SKM-1 treated with dmso at 0.1 percent for 144 hours (cell line): ENCODE measurements around the gene ANKRD39.
A peak's percentile ranks its signal among the peaks of the same experiment; 100 is the strongest.
"Not testable (repeated sequence)": the region's sequence is repeated elsewhere in the genome, so short reads cannot be mapped to it uniquely, and the experiment has no call there.

Experiments
- DNase-seq: peaks from one replicate; lab custom pipeline; 2025; ENCODE audit not compliant: unreplicated experiment; lab: John Stamatoyannopoulos, UW

ANKRD39 gene

DNA sequence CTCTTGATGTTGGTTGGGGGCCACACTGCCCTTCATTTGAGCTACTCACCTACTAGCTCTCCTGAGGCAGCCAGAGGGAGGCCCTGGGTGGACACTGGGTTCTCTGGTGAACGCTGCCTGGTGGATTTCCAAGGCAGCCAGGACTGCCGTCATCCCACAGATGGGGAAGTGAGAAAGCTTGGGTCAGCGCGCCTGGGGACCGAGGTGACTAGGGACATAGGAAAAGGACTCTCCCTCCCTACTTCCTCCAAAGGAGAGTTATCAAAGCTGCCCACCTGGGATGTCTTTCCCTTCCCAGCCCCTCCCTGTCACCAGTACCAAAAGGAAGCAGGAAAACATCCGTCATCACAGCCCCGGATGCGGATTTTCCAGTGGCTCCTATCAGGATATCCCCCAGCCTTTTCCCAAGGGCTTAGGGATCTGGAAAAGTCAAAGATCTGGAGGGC lies 15.9 kb upstream of the ANKRD39 start:
- no peak for DNase-seq

DNA sequence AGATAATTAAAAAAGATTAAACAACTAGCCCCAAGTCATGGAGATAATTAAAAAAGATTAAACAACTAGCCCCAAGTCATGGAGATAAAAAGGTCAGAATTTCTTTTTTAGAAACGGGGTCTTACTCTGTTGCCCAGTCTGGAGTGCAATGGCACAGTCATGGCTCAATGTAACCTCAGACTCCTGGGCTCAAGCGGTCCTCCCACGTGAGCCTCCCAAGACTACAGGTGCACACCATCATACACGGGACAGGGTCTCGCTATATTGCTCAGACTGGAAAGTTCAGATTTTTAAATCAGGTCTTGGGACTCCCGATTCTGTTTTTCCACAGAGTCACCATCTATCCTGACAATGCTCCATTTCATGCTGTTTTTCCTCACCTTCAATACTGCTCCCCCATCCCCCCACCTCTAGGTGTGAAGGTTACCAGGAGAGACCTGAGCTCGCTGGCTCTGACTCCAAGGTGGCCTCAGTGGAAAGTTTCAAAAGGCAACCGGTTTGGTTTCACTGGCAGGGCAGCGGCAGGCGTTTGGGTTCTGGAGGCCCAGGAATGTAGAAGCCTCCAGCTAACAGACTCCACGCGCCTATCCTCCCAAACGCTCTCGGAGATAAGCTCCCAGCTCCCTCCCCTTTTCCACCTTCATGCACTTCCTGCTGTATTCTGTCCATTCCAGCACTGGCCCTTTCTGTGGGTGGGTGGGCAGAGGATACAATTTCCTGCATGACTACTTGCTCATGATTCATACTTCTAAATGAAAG lies 15.0 kb upstream of the ANKRD39 start:
- DNase-seq, result no peak

DNA sequence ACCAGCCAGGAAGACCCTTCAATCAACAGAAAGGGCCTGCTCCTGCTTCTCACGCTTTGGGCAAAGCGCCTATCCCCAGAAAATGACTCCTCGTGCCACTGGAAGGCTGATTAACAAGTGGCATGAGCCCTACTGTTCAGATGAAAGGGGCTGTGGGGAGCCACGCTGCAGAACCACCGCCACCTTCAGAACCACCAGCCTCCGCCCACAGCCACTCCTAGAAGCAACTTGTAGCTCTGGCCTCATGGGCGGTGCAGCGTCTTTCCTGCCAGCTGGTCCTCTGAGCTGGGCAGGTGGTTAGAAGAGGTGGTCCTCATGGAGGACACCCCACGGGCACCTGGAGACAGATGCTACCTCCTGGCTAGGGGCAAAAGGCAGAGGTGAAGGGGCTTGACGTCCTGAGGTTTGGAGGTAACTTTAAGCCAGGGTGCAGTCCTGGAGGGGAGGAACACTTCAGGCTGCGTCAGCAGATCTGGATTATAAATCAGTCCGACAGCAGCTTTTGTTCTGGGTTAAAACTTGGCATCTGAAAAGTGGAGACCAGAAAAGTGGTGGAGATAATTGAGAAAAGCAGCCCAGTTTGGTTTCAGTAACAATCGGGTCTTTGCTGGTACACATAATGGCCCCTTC lies 12.9 kb upstream of the ANKRD39 start:
- no peak for DNase-seq

- no peak for DNase-seq
Observed at GRCh38 chr2:96869822-96870625, 12.2 kb upstream of the ANKRD39 start, which contains the start of gene SEMA4C. Gene SEMA4C (minus strand): TSS chr2:96870080. CDS start chr2:96867886, 2,194 bp downstream.

GRCh38 chr2:96869281-96869821 lies 11.5 kb upstream of the ANKRD39 start:
- no peak for DNase-seq

DNA sequence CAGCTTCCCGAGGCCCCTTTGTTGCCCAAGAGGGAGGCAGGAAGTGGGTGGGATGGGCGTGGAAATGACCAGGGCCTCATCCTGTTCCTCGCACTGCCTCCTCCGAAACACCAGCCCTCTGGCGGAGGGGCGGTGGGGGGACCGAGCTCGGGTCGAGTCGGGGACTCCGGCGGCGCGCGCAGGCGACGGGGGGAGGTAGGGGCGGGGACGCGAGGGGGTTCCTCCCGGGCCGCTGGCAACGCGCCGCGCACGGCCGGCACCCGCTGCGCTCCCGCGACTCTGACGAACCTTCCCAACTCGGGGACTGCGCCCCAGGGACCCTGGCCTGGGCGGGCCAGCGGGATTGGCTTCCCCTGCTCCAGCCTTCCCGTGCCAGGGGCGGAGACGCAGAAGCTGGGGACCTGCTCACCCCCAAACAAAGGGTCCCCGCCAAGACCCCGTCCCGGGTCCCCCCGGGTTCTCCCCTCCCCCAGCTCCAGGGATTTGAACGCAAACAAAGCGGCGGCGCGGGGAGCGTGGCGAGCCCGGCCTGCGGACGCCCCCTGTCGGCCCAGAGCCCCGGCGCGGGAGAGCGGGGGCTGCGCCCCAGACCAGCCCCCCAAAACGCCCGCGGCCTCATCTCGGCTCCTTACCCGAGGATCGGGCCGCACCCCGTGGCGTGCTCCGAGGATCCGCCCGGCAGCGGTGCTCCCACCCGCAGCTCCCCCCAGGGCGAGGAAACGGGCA lies 10.9 kb upstream of the ANKRD39 start:
- peak; percentile 89 for DNase-seq

DNA sequence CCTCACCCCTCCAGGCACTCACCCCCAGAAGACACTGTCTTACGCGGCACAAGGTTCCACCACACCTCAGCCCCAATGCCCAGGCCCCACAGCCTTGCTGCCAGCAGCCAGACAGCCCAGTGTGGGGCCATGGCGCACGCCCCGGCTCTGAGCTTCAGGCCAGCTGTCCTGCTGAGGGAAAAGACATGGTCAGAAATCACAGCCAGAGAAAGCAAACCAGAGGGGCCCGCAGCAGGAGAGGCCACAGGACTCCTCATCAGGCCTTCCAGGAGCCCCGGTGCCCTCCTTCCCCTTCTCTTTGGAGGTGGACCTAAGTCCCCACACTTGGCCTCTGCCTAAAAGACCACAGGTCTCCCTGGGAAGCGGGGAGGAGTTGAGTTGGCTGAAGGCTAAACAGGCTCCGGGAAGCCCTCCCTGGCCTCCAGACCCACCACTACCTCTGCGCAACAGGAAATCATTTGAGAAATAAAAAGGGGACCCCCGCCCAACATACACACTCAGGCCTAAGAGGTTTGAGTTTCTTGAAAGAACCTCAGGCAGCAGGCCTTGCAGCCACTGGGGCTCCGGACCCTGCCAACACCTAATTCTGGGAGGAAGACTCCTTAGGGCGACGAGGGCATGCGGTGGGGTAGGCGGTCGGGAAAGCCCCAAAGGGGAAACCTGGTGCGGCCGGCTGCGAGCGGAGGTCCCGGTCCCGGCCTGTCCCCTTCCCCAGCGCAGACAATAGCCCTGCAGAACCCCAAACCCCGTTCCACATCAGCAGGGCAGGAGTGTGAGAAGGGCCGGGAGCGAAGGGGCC lies 10.1 kb upstream of the ANKRD39 start:
- DNase-seq, result no peak

GRCh38 chr2:96866986-96867755 lies 9.4 kb upstream of the ANKRD39 start:
- no peak for DNase-seq

- no peak for DNase-seq
Observed at GRCh38 chr2:96866586-96866985, 8.8 kb upstream of the ANKRD39 start.

DNA sequence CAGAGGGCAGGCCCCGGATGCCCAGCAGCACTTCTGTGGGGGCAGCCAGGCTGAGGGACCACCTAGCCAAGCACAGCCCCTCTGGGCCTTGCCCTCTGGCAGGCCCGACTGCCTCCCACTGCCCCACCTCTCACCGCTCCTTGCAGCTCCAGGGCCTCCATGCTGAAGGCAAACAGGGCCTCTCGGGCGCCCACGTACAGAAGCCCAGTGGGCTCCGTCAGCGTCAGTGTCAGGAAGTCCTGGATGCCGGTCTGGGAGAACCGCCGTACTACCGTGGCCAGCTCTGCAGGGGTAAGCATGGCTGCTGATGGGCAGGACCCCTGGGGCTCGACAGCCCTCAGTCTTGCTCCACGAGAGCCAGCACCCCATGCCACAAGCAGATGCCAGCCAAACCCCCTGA lies 8.3 kb upstream of the ANKRD39 start:
- DNase-seq, result no peak

DNA sequence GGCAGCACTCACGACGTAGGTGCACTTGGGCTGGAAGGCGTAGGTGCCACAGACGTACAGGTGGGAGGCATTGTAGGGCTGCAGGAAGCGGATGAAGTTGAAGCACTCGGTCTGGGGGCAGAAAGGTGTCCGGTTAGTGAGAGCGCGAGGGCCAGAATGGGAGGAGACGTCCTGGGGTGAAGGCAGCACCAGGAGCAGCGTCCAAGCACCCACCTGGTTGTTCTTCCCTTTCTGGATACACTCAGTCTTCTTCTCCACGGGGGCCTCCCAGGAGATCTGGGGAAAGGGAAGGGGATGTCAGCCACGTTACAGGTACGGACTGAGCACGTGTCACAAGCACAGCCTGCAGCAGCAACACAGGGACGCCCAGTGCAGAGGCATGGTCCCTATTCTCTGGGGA lies 7.8 kb upstream of the ANKRD39 start:
- DNase-seq, result no peak

- no peak for DNase-seq
Observed at GRCh38 chr2:96864343-96865091, 6.7 kb upstream of the ANKRD39 start.

DNA sequence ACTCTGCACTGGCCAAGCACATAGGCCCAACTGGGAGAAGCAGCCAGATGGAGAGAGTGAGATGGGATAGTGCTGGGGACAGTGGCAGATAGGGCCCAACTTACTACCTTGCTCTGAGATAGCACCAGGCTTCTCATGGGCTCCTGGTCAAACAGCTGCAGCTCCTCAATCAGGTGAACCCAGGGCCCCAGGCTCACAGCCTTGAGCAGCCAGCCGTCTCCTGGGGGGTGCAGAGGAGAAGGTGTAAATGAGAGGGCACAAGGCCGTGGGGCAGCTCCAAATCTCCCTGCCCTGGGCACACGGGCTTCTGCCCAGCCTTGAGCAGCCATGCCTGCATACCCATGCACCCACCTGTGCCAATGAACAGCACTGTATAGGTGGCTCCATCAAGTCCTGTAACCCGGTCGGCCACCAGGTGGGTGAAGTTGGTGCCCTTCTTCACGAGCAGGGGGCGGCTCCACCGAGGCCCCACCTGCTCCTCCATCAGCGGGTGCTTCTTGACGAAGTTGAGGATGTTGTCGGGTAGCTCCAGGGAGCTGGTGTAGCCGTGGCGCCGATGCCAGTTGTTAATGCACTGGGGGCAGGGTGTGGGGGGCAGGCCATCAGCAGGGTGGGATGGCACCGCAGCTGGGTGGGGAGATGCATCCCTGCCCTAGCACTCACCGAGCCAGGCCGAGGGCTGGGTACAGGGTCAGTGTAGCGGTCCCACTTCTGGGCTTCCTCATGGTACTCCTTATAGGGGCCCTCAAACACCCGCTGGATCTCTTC lies 5.9 kb upstream of the ANKRD39 start:
- DNase-seq, result no peak

DNA sequence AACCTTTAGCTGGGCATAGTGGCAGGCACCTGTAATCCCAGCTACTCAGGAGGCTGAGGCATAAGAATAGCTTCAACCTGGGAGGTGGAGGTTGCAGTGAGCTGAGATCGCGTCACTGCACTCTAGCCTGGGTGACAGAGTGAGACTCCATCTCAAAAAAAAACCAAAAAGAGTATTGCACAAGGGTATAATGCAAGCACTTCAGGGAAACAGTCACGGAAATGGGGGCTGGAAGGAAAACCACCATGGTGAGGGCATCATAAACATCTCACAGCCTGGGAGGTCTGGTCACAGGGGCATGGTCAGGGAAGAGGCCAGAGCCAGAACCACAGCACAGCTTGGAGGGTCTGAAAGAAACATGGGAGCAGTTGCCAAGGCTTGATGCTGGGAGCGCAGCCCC lies 5.2 kb upstream of the ANKRD39 start:
- not testable (repeated sequence) for DNase-seq

GRCh38 chr2:96861074-96861473 lies 3.3 kb upstream of the ANKRD39 start:
- DNase-seq, result no peak

- no peak for DNase-seq
Observed at GRCh38 chr2:96860065-96861029, 2.5 kb upstream of the ANKRD39 start.

- no peak for DNase-seq
Observed at GRCh38 chr2:96859681-96860064, 1.9 kb upstream of the ANKRD39 start.
